Measurements from ENCODE around the gene PITPNB. TPM values are rescaled to one million over a fixed set of nuclear protein-coding genes. Genes with fewer than 3 reads are reported as not detected.

Gene PITPNB
- total RNA-seq, 1 donor from 2014 or later = 78.7 TPM

DNA sequence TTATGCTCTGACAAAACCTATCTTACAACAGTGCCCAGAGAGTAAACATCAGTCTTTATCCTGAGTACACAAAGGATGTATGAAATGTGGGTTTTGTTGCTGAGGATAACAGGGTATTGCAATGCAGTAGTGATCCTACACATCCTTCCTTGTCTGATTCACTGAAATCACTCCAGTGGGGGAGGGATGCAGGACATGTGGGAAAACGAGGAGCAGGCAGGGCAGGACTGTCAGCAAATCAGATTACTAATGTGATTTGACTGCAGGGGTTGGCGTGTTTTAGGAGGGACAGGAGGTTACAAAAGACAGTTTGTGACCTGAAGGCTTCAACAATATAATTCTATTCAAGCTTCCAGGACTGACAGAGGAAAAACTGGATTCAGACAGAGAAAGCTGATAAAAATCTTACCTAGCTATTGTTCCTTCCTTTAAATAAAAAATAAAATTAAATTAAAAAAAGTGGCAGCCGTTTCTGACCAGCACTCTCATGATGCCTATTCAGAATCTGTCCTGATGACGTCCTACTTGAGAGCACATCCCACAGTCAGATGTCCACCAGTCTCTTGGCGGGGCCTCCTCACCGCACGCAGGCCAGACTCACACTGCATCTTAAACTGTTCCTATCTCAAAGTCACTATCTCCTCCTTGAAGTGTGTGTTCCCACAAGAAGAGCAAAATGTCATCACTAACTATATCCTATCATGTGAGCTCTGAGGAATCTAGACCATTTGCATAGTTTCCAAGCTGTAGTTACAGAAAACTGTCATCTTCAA lies 66.9 kb downstream of the PITPNB start:
- peaks cover 62% of the 10 kb centered on the region for H3K4me1 Mint-ChIP-seq (ENCODE audit: low read depth)
- H3K27me3 Mint-ChIP-seq (ENCODE audit: low read depth) = no peaks in the 10 kb centered on the region
- TF ChIP-seq, protein P1, sequence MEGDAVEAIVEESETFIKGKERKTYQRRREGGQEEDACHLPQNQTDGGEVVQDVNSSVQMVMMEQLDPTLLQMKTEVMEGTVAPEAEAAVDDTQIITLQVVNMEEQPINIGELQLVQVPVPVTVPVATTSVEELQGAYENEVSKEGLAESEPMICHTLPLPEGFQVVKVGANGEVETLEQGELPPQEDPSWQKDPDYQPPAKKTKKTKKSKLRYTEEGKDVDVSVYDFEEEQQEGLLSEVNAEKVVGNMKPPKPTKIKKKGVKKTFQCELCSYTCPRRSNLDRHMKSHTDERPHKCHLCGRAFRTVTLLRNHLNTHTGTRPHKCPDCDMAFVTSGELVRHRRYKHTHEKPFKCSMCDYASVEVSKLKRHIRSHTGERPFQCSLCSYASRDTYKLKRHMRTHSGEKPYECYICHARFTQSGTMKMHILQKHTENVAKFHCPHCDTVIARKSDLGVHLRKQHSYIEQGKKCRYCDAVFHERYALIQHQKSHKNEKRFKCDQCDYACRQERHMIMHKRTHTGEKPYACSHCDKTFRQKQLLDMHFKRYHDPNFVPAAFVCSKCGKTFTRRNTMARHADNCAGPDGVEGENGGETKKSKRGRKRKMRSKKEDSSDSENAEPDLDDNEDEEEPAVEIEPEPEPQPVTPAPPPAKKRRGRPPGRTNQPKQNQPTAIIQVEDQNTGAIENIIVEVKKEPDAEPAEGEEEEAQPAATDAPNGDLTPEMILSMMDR (IDR thresholded peaks at IDR 0.05) = no peak
- H3K27ac Mint-ChIP-seq (ENCODE audit: unreplicated experiment) = peak overlapping the region; percentile 77
- no peak overlapping the region for H3K4me3 Mint-ChIP-seq (ENCODE audit: unreplicated experiment)
- no peaks in the 10 kb centered on the region for H3K9me3 Mint-ChIP-seq (ENCODE audit: low read depth)
- no peak for DNase-seq (ENCODE audit: low spot score)
- peaks cover 28% of the 10 kb centered on the region for H3K36me3 Mint-ChIP-seq (ENCODE audit: low read depth)

DNA sequence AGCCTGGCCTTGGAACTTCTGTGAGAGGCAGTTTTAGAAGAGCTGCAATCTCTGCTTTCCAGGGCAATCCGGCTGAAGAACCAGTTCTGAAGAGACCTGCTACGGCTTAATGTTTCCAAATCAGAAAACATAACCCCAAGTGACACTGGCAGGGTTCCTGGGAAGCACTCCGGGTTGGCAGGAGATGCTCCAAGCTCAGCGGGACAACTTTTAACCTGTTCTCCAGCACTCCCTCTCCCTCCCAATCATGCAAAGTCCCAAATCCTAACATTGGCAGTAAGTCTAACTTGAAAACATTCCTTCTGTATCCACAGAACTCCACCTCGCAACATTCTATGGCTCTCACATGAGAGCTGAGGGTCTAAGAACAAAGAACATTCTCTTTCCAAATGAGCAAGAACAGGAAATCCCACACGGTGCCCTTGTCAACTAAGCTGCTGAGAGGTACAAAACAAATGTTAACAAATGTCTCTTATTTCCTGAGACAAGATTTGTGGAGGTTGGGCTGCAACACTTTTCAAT lies 69.0 kb downstream of the PITPNB start:
- H3K27me3 Mint-ChIP-seq (ENCODE audit: low read depth) = no peaks in the 10 kb centered on the region
- peak overlapping the region; percentile 88 for H3K27ac Mint-ChIP-seq (ENCODE audit: unreplicated experiment)
- peaks cover 18% of the 10 kb centered on the region for H3K36me3 Mint-ChIP-seq (ENCODE audit: low read depth)
- peaks cover 78% of the 10 kb centered on the region for H3K4me1 Mint-ChIP-seq (ENCODE audit: low read depth)
- TF ChIP-seq, protein P1 (IDR thresholded peaks at IDR 0.05) = no peak
- no peaks in the 10 kb centered on the region for H3K9me3 Mint-ChIP-seq (ENCODE audit: low read depth)
- H3K4me3 Mint-ChIP-seq (ENCODE audit: unreplicated experiment) = no peak overlapping the region
- DNase-seq (ENCODE audit: low spot score) = no peak

DNA sequence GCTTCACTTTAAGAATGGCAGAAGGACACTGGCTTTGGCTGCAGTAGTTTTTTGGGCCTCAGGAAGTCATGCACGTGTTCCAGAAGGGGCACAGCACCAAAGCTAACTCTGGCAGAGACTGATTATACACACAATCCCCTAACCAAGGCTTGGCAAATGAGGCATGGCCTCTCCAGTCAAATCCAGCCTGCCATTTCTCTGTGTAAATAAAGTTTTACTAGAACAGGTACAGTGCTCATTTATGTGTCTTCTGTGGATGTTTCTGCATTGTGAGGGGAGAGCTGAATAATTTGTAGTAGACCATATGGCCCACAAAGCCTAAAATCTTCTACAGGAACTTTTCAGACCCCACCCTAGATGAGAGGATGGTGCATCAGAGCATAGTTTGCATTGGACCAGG lies 71.1 kb downstream of the PITPNB start:
- H3K36me3 Mint-ChIP-seq (ENCODE audit: low read depth) = peaks cover 13% of the 10 kb centered on the region
- H3K27me3 Mint-ChIP-seq (ENCODE audit: low read depth) = no peaks in the 10 kb centered on the region
- no peak overlapping the region for H3K4me3 Mint-ChIP-seq (ENCODE audit: unreplicated experiment)
- TF ChIP-seq, protein P1 (IDR thresholded peaks at IDR 0.05) = no peak
- DNase-seq (ENCODE audit: low spot score) = no peak
- H3K4me1 Mint-ChIP-seq (ENCODE audit: low read depth) = peaks cover 76% of the 10 kb centered on the region
- peak overlapping the region; percentile 14 for H3K27ac Mint-ChIP-seq (ENCODE audit: unreplicated experiment)
- H3K9me3 Mint-ChIP-seq (ENCODE audit: low read depth) = no peaks in the 10 kb centered on the region

DNA sequence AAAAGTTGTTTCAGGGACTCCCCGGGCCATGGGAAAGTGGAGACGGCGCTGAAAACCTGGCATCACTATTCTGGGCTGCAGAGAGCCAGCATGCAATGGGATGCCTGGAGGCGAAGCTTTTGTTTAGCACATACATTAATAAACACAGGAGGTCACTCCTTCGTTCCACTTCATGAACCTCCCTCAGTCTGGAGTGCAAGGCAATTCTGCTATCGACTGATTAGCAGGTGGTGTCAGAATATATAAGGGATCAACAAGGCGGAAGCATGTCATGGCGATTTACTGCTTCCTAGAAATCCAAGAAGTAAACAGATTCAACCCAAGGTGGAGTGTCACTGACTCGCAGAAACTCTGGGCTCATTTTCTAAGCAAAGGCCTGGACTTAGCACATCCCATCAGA lies 72.1 kb downstream of the PITPNB start:
- TF ChIP-seq, protein P1 (IDR thresholded peaks at IDR 0.05) = no peak
- Mint-ChIP-seq H3K9me3 (ENCODE audit: low read depth) (no peaks in the 10 kb centered on the region), H3K4me3 (ENCODE audit: unreplicated experiment) (no peak overlapping the region), H3K4me1 (ENCODE audit: low read depth) (peaks cover 78% of the 10 kb centered on the region), H3K27ac (ENCODE audit: unreplicated experiment) (peak overlapping the region; percentile 12), H3K36me3 (ENCODE audit: low read depth) (peaks cover 9% of the 10 kb centered on the region), H3K27me3 (ENCODE audit: low read depth) (no peaks in the 10 kb centered on the region)
- no peak for DNase-seq (ENCODE audit: low spot score)

DNA sequence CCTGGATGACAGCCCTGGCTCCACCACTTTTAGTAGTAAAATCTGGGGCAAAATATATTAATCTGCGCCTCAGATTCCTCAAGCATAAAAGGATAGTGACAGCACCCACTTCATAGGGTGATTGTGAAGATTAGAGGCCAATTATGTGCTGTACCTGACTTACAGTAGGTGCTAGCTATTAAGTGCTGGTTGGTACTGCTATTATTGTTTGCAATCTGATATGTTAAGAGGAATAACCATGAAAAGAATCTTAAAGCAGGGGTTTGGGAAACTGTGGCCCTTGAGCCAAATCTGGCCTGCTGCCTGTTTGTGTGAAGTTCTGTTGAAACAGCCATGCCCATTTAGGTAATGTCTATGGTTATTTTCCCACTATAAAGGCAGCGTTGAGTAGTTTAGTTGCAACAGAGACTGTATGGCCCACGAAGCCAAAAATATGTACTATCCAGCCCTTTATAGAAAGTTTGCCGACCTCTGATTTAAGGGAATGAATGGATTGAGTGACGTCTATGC lies 72.8 kb downstream of the PITPNB start:
- H3K27ac Mint-ChIP-seq (ENCODE audit: unreplicated experiment) = peak overlapping the region; percentile 83
- TF ChIP-seq, protein P1 (IDR thresholded peaks at IDR 0.05) = no peak

More for the DNA sequence above, 72.8 kb downstream of the PITPNB start:
- peaks cover 6% of the 10 kb centered on the region for H3K36me3 Mint-ChIP-seq (ENCODE audit: low read depth)
- H3K27me3 Mint-ChIP-seq (ENCODE audit: low read depth) = no peaks in the 10 kb centered on the region
- H3K4me3 Mint-ChIP-seq (ENCODE audit: unreplicated experiment) = no peak overlapping the region
- H3K9me3 Mint-ChIP-seq (ENCODE audit: low read depth) = no peaks in the 10 kb centered on the region
- peaks cover 76% of the 10 kb centered on the region for H3K4me1 Mint-ChIP-seq (ENCODE audit: low read depth)
- no peak for DNase-seq (ENCODE audit: low spot score)

Data from chondrocyte (in vitro differentiated cells).